Endodermal cell (in vitro differentiated cells): ENCODE results near the gene SEMA3G. TPM values are rescaled to one million over a fixed set of nuclear protein-coding genes. Genes with fewer than 3 reads are reported as not detected.

ENCODE experiments used
- DNase-seq: peaks from one replicate; pipeline ENCODE4 v3.0.0-alpha.2; 2017
- H3K27ac ChIP-seq: 2 replicates; pipeline ENCODE4 v1.5.1; 2013; ENCODE audit warnings: mild to moderate bottlenecking, low read depth, low read length, moderate library complexity
- H3K27me3 ChIP-seq: 2 replicates; pipeline ENCODE4 v1.6.1; 2013; ENCODE audit warnings: mild to moderate bottlenecking, low read length, moderate library complexity; ENCODE audit not compliant: insufficient read depth, control insufficient read depth, poor library complexity, severe bottlenecking
- H3K36me3 ChIP-seq: 2 replicates; pipeline ENCODE4 v1.7.0; 2013; ENCODE audit warnings: mild to moderate bottlenecking, low read length, moderate library complexity; ENCODE audit not compliant: control insufficient read depth, insufficient read depth
- H3K4me1 ChIP-seq: one replicate; pipeline ENCODE4 v1.7.0; 2013; ENCODE audit warnings: low read length; ENCODE audit not compliant: control insufficient read depth, insufficient read depth
- H3K4me3 ChIP-seq: 2 replicates; pipeline ENCODE4 v1.5.1; 2013; ENCODE audit warnings: mild to moderate bottlenecking, low read length, moderate library complexity
- H3K9ac ChIP-seq: 2 replicates; pipeline ENCODE4 v1.6.1; 2013; ENCODE audit warnings: mild to moderate bottlenecking, low read length, moderate library complexity; ENCODE audit not compliant: poor library complexity, severe bottlenecking; ENCODE audit errors: extremely low read depth
- H3K9me3 ChIP-seq: 2 replicates; pipeline ENCODE4 v1.6.1; 2013; ENCODE audit warnings: mild to moderate bottlenecking, low read length, moderate library complexity; ENCODE audit not compliant: control insufficient read depth
- H3K27ac Mint-ChIP-seq: 2 replicates; pipeline ENCODE4 v1.8.0; 2020; ENCODE audit warnings: mixed read lengths
- H3K27me3 Mint-ChIP-seq: 2 replicates; pipeline ENCODE4 v1.8.0; 2021; ENCODE audit warnings: mild to moderate bottlenecking, mixed read lengths; ENCODE audit not compliant: insufficient read depth
- H3K36me3 Mint-ChIP-seq: 2 replicates; pipeline ENCODE4 v1.8.0; 2020; ENCODE audit warnings: low read depth, mixed read lengths
- H3K4me1 Mint-ChIP-seq: 2 replicates; pipeline ENCODE4 v1.8.0; 2020; ENCODE audit warnings: mixed read lengths
- H3K4me3 Mint-ChIP-seq: 2 replicates; pipeline ENCODE4 v1.8.0; 2020; ENCODE audit warnings: mild to moderate bottlenecking, moderate library complexity, mixed read lengths
- H3K9me3 Mint-ChIP-seq: 2 replicates; pipeline ENCODE4 v1.8.0; 2020; ENCODE audit warnings: mild to moderate bottlenecking, mixed read lengths
- CTCF ChIP-seq: fragments of 200-600 bp; sonication (generic); conservative IDR thresholded peaks from 2 replicates; pipeline ENCODE4 v1.5.0; 2021; ENCODE audit warnings: antibody characterized with exemption, mild to moderate bottlenecking
- WGBS, 2 experiments: methylation state at CpG; one replicate each; pipeline versions ENCODE4 v1.1.5 to v1.1.7; 2013; ENCODE audit warnings: missing lambda C conversion rate in 2 of 2, mixed read lengths in 1 of 2; ENCODE audit not compliant: insufficient coverage in 1 of 2, insufficient read length in 1 of 2; 5-methylcytosine and 5-hydroxymethylcytosine counted together
- total RNA-seq, 2 donors: library from RNA; stranded (reverse); fragmentation: NEBNext Ultra II Directional in 1 of 2; extraction: Animal tissue kit (Norgen Biotek cat#: 25700) in 1 of 2; gene quantifications; 2 replicates in 1 of 2; 3 replicates in 1 of 2; pipeline ENCODE4 v1.2.1, GENCODE V29; 2021

SEMA3G gene
- total RNA-seq, 2 donors from 2014 or later, result 2.5 to 8.6 TPM

- Histone ChIP-seq H3K4me1 (no peaks in the 10 kb centered on the region), H3K4me3 (no peak overlapping the region), H3K9ac (no peak overlapping the region), H3K36me3 (peaks cover 73% of the 10 kb centered on the region), H3K27me3 (no peaks in the 10 kb centered on the region), H3K9me3 (no peaks in the 10 kb centered on the region), H3K27ac (no peak overlapping the region)
- H3K4me1 Mint-ChIP-seq, result peaks cover 11% of the 10 kb centered on the region
- DNase-seq, result no peak
- no peak for TF ChIP-seq CTCF
- no peak overlapping the region for H3K4me3 Mint-ChIP-seq
- H3K9me3 Mint-ChIP-seq, result no peaks in the 10 kb centered on the region
- no peaks in the 10 kb centered on the region for H3K27me3 Mint-ChIP-seq
- H3K36me3 Mint-ChIP-seq, result peaks cover 62% of the 10 kb centered on the region
- WGBS, 2 experiments, result 94 to 96% methylated on average over 5 to 11 of the region's 11 CpGs
- H3K27ac Mint-ChIP-seq, result no peak overlapping the region
Measured at GRCh38 chr3:52406231-52406661, 38.7 kb downstream of the SEMA3G start.

DNA sequence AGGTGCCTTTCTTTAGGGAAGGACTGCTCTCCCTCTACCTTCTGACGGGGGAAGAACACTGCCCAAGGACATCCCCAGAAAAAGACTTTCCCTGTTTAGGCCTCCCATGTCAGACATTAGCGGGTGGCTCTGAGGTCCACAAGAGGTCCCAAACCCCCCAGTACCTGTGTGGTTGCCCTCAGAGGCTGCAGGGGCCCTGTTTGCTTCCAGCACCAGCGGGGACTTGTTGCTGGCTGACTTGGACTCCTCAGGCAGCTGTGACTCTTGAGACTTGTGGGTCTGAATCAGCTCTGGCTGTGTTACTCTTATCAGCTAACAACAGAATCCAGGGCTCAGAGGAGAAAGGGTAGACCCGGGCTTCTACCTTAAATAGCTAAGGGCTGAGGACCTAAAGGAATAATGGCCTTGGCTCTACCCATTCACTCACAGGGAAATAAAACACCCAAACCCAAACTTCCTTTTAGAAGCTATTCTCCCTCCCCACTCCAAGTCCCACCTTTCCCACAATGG lies 39.2 kb downstream of the SEMA3G start:
- no peaks in the 10 kb centered on the region for H3K9me3 Mint-ChIP-seq
- no peaks in the 10 kb centered on the region for H3K9me3 ChIP-seq
- no peaks in the 10 kb centered on the region for H3K27me3 Mint-ChIP-seq
- no peaks in the 10 kb centered on the region for H3K4me1 ChIP-seq
- peaks cover 78% of the 10 kb centered on the region for H3K36me3 ChIP-seq
- H3K4me1 Mint-ChIP-seq, result peaks cover 8% of the 10 kb centered on the region
- H3K9ac ChIP-seq, result no peak overlapping the region
- 88 to 96% methylated on average over 3 to 4 of the region's 4 CpGs for WGBS, 2 experiments
- no peaks in the 10 kb centered on the region for H3K27me3 ChIP-seq
- H3K27ac Mint-ChIP-seq, result no peak overlapping the region
- H3K27ac ChIP-seq, result no peak overlapping the region
- DNase-seq, result no peak
- no peak overlapping the region for H3K4me3 Mint-ChIP-seq
- TF ChIP-seq CTCF, result no peak
- H3K36me3 Mint-ChIP-seq, result peaks cover 62% of the 10 kb centered on the region
- no peak overlapping the region for H3K4me3 ChIP-seq

GRCh38 chr3:52405066-52405465 lies 39.8 kb downstream of the SEMA3G start:
- H3K4me1 ChIP-seq, result no peaks in the 10 kb centered on the region
- H3K27ac ChIP-seq, result no peak overlapping the region
- no peaks in the 10 kb centered on the region for H3K27me3 Mint-ChIP-seq
- H3K27ac Mint-ChIP-seq, result no peak overlapping the region
- H3K36me3 ChIP-seq, result peaks cover 81% of the 10 kb centered on the region
- WGBS, 2 experiments, result 96 to 100% methylated on average over 3 to 6 of the region's 6 CpGs
- H3K9me3 Mint-ChIP-seq, result no peaks in the 10 kb centered on the region
- H3K9me3 ChIP-seq, result no peaks in the 10 kb centered on the region
- H3K4me3 ChIP-seq, result no peak overlapping the region
- no peak overlapping the region for H3K9ac ChIP-seq
- peaks cover 13% of the 10 kb centered on the region for H3K4me1 Mint-ChIP-seq
- H3K36me3 Mint-ChIP-seq, result peaks cover 62% of the 10 kb centered on the region
- H3K4me3 Mint-ChIP-seq, result no peak overlapping the region
- DNase-seq, result no peak
- H3K27me3 ChIP-seq, result no peaks in the 10 kb centered on the region
- TF ChIP-seq CTCF, result no peak
